Upper lobe of left lung (tissue), 6 donors: ENCODE data around the gene ARID1B. TPM values are rescaled to one million over a fixed set of nuclear protein-coding genes. Genes with fewer than 3 reads are reported as not detected.
A peak's percentile ranks its signal among the peaks of the same experiment; 100 is the strongest.

Source experiments
- ATAC-seq, 2 donors: fragments of 200-7000 bp; cut with Tn5 transposase; one replicate each; pipeline ENCODE4 v1.9.1; 2022; ENCODE audit warnings: mild to moderate bottlenecking in 2 of 2, moderate library complexity in 2 of 2; ENCODE audit not compliant: low FRiP score in 2 of 2
- DNase-seq, 2 donors: peaks; one replicate each; pipeline ENCODE4 v3.0.0-alpha.2; 2019 to 2020
- H3K27ac ChIP-seq, 4 donors: fragments of 200-600 bp; sonication (generic); one replicate each; pipeline ENCODE4 v1.5.1; 2016 to 2019
- H3K27me3 ChIP-seq, 4 donors: fragments of 200-600 bp; sonication (generic); one replicate each; pipeline ENCODE4 v1.5.1; 2017 to 2019
- H3K36me3 ChIP-seq, 4 donors: fragments of 200-600 bp; sonication (generic); one replicate each; pipeline ENCODE4 v1.5.1; 2016 to 2019
- H3K4me1 ChIP-seq, 4 donors: fragments of 200-600 bp; sonication (generic); one replicate each; pipeline ENCODE4 v1.5.1; 2018 to 2019
- H3K4me3 ChIP-seq, 4 donors: fragments of 200-600 bp; sonication (generic); one replicate each; pipeline ENCODE4 v1.5.1; 2017 to 2019; ENCODE audit warnings: mild to moderate bottlenecking in 2 of 4, moderate library complexity in 1 of 4
- H3K9me3 ChIP-seq, 4 donors: fragments of 200-600 bp; sonication (generic); one replicate each; pipeline ENCODE4 v1.5.1; 2018 to 2019
- CTCF ChIP-seq, 6 experiments: fragments of 450-650 bp in 4 of 6; fragments of 200-600 bp in 2 of 6; sonication (generic) in 2 of 6; IDR thresholded peaks; one replicate each; pipeline ENCODE4 v1.5.1; 2016 to 2019; ENCODE audit warnings: antibody characterized with exemption in 6 of 6
- EP300 ChIP-seq, 4 donors: sonication (generic); formaldehyde crosslinking; IDR thresholded peaks; one replicate each; pipeline ENCODE4 v1.5.1; 2017; ENCODE audit warnings: antibody characterized with exemption in 4 of 4, control low read depth in 2 of 4
- POLR2A ChIP-seq, 4 donors: fragments of 450-650 bp; IDR thresholded peaks; one replicate each; pipeline ENCODE4 v1.5.1; 2016 to 2017; ENCODE audit warnings: antibody characterized with exemption in 4 of 4, mild to moderate bottlenecking in 2 of 4
- POLR2AphosphoS5 ChIP-seq, 2 donors: sonication (generic); formaldehyde crosslinking; IDR thresholded peaks; one replicate each; pipeline ENCODE4 v1.5.1; 2017; ENCODE audit warnings: antibody characterized with exemption in 2 of 2
- WGBS, 2 donors: methylation state at CpG; one replicate each; pipeline ENCODE4 v1.1.5; 2017 to 2018; 5-methylcytosine and 5-hydroxymethylcytosine counted together
- total RNA-seq, 6 donors: library from RNA; depleted of rRNA in 4 of 6; stranded (reverse); fragments of >200 nt in 4 of 6; gene quantifications; one replicate each; pipeline versions ENCODE4 v1.1.0 to v1.2.1, GENCODE V29; 2016 to 2021
- donor health status: DM: no; HTN: no; CAD: no; lungs with moderate emphysema.
- donor health status: DM: no; HTN: yes; CAD: no; lungs with severe emphysema.

ARID1B gene
- total RNA-seq, 6 donors from 2014 or later = 66.4 to 168 (median 109) TPM

DNA sequence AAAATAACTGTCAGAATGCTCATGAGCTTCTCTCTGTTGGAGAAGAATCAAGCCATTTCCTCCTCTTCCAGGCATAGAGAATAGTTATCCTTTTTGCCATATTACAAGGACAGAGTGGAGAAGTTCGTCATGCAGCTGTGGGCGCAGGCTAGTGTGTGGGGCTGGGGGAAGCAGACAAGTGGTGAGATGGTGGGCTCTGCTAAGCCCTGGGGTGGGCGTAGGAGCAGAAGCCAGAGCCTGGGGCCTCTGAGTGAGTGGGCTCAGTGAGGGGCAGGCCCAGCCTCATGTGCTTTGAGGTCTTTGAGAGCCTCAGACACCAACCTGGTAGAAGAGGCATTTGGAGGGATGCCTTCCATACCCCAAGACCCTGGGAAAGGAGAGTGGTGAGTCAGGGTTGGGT, 19.4 kb downstream of the ARID1B start:
- H3K27ac ChIP-seq = no peak overlapping the region
- H3K4me1 ChIP-seq = peaks cover 17 to 53% (median 20%) of the 10 kb centered on the region in 4 donors
- no peaks in the 10 kb centered on the region for H3K36me3 ChIP-seq
- no peak for TF ChIP-seq POLR2A (IDR thresholded peaks at IDR 0.05)
- TF ChIP-seq EP300 (IDR thresholded peaks at IDR 0.05) = no peak
- no peak for TF ChIP-seq POLR2AphosphoS5 (IDR thresholded peaks at IDR 0.05)
- no peak for TF ChIP-seq CTCF (IDR thresholded peaks at IDR 0.05)
- H3K27me3 ChIP-seq = no peaks in the 10 kb centered on the region
- no peak overlapping the region for H3K4me3 ChIP-seq
- H3K9me3 ChIP-seq = no peaks in the 10 kb centered on the region
- ATAC-seq (no peak), DNase-seq (no peak)
- WGBS, 2 donors = 85 to 86% methylated on average over 3 of the region's 3 CpGs

DNA sequence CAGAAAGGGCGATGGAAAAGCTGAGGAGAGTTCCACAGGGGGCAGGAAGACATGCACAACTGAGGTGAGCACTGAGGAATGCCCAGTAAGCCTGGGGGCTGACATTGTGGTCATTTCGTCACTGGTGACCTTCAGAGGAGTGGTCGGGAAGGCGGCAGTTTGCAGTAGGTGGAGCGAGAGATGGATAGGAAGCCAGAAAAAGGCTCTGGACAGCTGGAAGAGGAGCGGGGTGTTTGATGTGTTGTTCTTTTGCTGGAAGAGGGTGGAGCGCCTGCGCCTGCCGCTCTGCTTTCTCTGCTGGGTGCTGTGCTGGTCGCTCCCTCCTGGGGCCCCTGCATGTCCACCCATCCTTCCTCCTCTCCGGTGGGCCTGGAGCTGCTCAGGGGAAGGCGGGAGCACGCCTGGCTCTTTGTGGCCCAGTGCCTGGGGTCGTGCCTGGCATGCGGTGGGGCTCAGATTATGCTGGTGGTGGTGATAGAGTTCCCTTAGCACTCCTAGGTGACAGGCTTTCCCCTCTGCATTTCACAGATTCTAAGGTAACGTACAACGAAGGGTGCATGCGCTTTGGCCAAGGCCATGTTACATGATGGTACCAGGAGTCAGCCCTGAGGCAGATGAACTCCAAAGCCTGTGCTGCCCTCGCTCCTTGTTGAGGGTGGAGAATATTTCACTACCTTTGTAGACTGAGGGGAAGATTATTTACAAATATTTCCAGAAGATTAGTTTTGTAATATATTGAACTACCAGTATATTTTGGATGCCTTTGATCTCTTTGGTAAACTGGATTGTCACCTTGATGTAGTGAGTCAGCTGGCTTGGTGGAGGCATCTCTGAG, 20.9 kb downstream of the ARID1B start:
- H3K27ac ChIP-seq = no peak overlapping the region
- TF ChIP-seq CTCF (IDR thresholded peaks at IDR 0.05) (no peak), EP300 (IDR thresholded peaks at IDR 0.05) (no peak), POLR2A (IDR thresholded peaks at IDR 0.05) (no peak), POLR2AphosphoS5 (IDR thresholded peaks at IDR 0.05) (no peak)
- DNase-seq (peak in 1 of 2 donors; percentile 59), ATAC-seq (no peak)
- H3K36me3 ChIP-seq = no peaks in the 10 kb centered on the region
- no peak overlapping the region for H3K4me3 ChIP-seq
- WGBS, 2 donors = 96 to 97% methylated on average over 15 to 19 of the region's 19 CpGs
- peaks cover 17 to 44% (median 22%) of the 10 kb centered on the region in 4 donors for H3K4me1 ChIP-seq
- H3K27me3 ChIP-seq = no peaks in the 10 kb centered on the region
- no peaks in the 10 kb centered on the region for H3K9me3 ChIP-seq

DNA sequence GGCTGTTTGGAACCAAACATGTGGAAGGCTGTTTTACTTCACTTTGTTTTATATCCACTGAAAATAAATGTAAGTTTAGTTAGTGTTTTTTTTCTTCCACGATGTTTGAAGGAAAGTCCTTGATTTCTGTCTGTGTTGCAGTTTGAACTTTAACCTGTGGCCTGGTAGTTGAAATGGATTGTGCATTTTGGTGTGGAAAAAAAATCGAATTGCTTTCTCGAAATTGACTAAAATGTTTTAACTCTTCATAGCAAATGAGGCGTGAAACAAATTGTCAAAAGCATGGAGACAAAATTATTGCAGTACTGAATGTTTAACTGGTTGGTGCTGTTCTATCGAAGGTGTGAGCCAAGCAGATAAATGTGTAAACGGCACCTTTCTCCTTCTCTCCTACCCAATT, 24.5 kb downstream of the ARID1B start:
- no peak overlapping the region for H3K4me3 ChIP-seq
- no peak overlapping the region for H3K27ac ChIP-seq
- H3K4me1 ChIP-seq = peaks cover 4 to 20% (median 16%) of the 10 kb centered on the region in 4 donors
- no peak for DNase-seq
- TF ChIP-seq CTCF (IDR thresholded peaks at IDR 0.05) (no peak), EP300 (IDR thresholded peaks at IDR 0.05) (no peak)
- H3K36me3 ChIP-seq = no peaks in the 10 kb centered on the region
- ATAC-seq = no peak
- H3K9me3 ChIP-seq = no peaks in the 10 kb centered on the region
- H3K27me3 ChIP-seq = no peaks in the 10 kb centered on the region
- 71 to 72% methylated on average over 6 of the region's 6 CpGs for WGBS, 2 donors

DNA sequence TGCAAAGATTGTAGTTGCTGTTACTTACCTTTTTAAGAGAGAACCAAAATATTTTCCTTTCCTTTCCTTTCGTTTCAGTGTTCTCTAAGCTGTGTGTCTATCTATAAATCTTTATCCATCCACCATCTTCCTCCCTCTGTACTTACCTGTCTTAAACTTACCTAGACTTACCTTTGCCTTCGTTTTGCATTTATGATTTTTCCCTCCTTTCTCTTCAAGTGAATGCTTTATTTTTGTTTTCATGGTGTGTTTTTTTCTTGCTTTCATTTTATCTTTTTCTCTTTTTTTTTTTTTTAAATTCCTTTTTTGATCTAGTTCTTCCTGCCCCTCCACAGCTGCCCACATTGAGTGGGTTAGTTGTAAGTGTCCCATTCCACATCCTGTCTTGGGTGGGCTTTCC, 26.2 kb downstream of the ARID1B start:
- TF ChIP-seq POLR2A (IDR thresholded peaks at IDR 0.05) = no peak
- no peak for TF ChIP-seq CTCF (IDR thresholded peaks at IDR 0.05)
- no peak for TF ChIP-seq EP300 (IDR thresholded peaks at IDR 0.05)
- no peak for TF ChIP-seq POLR2AphosphoS5 (IDR thresholded peaks at IDR 0.05)
- Histone ChIP-seq H3K27me3 (no peaks in the 10 kb centered on the region), H3K36me3 (no peaks in the 10 kb centered on the region), H3K4me3 (no peak overlapping the region), H3K9me3 (no peaks in the 10 kb centered on the region), H3K27ac (no peak overlapping the region), H3K4me1 (peaks cover 12 to 26% (median 21%) of the 10 kb centered on the region in 4 donors)
- DNase-seq (no peak), ATAC-seq (no peak)
- 72 to 85% methylated on average over 2 of the region's 2 CpGs for WGBS, 2 donors

- H3K27ac ChIP-seq = no peak overlapping the region
- DNase-seq (no peak), ATAC-seq (no peak)
- H3K36me3 ChIP-seq = no peaks in the 10 kb centered on the region
- H3K9me3 ChIP-seq = no peaks in the 10 kb centered on the region
- peaks cover 23 to 36% (median 31%) of the 10 kb centered on the region in 4 donors for H3K4me1 ChIP-seq
- H3K4me3 ChIP-seq = no peak overlapping the region
- TF ChIP-seq CTCF (IDR thresholded peaks at IDR 0.05) (no peak), POLR2AphosphoS5 (IDR thresholded peaks at IDR 0.05) (no peak), POLR2A (IDR thresholded peaks at IDR 0.05) (no peak), EP300 (IDR thresholded peaks at IDR 0.05) (no peak)
- no peaks in the 10 kb centered on the region for H3K27me3 ChIP-seq
- 89 to 94% methylated on average over 4 of the region's 4 CpGs for WGBS, 2 donors
Measured at GRCh38 chr6:156804402-156804801, 27.2 kb downstream of the ARID1B start.
